GM19023 (cell line): ENCODE results near the gene HIBCH.
"Not testable (repeated sequence)": the region's sequence is repeated elsewhere in the genome, so short reads cannot be mapped to it uniquely, and the experiment has no call there.

Experiments used
- ATAC-seq: cut with Tn5 transposase; IDR thresholded peaks from one replicate; pipeline ENCODE4 v1.9.1; 2021; ENCODE audit warnings: mild to moderate bottlenecking, moderate library complexity; ENCODE audit not compliant: unreplicated experiment

Gene HIBCH

DNA sequence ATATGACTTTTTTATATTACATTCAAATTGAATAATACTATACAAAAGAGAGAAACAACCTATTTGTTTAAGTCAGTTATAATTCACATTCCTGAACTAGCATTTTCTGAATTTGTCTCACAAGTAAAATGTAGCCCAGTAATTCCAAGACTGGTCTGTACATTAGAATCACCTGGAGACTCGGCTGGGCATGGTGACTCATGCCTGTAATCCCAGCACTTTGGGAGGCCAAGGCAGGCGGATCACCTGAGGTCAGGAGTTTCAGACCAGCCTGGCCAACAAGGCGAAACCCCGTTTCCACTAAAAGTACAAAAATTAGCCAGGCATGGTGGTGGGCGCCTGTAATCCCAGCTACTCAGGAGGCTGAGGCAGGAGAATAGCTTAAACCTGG is 7.0 kb downstream of the HIBCH start:
- not testable (repeated sequence) for ATAC-seq

DNA sequence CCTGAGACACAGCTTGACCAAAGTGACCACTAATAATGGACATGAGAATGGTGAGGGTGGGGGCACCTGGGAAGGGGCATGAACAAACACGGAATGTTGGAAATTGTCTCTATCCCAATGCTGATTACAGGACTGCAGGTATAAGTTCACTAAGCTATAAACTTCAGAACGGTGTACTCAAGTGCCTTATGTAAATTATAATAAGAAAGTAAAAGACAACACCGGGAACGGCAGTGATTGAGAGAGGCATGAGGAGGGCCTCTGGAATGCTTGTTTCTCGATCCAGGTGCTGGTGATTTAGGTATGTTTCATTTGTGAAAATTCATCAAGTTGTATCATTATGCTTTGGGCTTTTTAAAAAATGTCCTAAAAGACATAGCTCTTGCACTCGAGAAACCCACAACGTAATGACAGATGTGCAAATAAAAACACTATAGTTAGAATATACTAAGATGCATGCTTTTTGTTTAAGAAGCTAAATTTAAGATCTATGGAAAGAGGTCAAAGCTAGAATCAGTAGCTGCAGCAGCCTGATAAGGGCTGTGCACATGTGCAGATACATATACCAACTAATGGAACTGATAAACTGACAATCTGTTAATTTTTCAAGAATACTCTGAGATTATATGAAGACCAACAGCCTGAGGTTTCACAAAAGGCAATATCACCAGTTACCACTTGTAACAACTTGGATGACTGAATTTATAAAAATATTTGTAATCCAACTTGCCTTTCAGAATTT is 7.6 kb downstream of the HIBCH start:
- ATAC-seq, result no peak

- no peak for ATAC-seq
These were observed 11.6 kb downstream of the HIBCH start for GRCh38 chr2:190308031-190308430.

GRCh38 chr2:190304404-190304803 is 15.2 kb downstream of the HIBCH start:
- no peak for ATAC-seq

- ATAC-seq, result no peak
These were observed 16.0 kb downstream of the HIBCH start for GRCh38 chr2:190303647-190304046.

DNA sequence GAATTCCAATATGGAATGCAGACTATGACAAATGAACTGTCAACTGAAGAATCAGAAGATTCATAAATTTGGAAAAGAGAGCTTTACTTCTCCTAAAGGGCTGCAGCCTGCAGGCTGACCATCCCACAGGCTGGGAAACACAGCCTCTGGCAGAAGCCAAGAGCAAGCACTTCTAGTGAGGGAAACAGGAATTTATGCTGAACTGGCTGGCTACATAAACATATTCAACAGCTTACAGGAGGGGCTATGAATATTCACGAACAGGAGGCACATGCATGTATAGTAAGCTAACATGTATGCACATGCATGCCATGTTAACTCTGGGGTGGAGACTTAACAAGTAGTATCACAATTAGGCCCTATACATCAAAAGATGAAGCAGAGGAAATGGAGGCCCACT is 17.6 kb downstream of the HIBCH start:
- no peak for ATAC-seq

- no peak for ATAC-seq
These were observed 18.6 kb downstream of the HIBCH start for GRCh38 chr2:190301032-190301431.

GRCh38 chr2:190297880-190298279 is 21.7 kb downstream of the HIBCH start:
- not testable (repeated sequence) for ATAC-seq

DNA sequence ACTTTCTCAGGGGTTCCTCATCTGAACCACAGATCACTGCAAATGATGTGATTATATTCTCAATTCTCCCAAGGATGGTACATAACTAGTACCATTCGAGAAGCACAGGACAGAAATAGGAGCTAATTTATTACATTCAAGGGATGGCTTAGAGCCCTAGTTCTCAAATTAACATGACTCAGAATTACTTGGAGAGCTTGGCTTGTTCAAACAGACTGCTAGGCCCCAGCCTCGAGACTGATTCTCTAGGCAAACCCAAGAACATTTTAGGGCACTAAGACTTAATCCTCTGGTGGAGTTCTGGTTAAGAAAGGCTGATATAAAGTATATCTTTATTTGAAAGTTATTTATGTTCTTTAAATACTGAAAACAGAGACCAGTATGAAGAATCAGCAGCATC is 35.8 kb downstream of the HIBCH start:
- no peak for ATAC-seq

GRCh38 chr2:190280565-190281350 is 38.9 kb downstream of the HIBCH start:
- ATAC-seq, result no peak

- ATAC-seq, result not testable (repeated sequence)
These were observed 40.1 kb downstream of the HIBCH start for GRCh38 chr2:190279256-190280134.

DNA sequence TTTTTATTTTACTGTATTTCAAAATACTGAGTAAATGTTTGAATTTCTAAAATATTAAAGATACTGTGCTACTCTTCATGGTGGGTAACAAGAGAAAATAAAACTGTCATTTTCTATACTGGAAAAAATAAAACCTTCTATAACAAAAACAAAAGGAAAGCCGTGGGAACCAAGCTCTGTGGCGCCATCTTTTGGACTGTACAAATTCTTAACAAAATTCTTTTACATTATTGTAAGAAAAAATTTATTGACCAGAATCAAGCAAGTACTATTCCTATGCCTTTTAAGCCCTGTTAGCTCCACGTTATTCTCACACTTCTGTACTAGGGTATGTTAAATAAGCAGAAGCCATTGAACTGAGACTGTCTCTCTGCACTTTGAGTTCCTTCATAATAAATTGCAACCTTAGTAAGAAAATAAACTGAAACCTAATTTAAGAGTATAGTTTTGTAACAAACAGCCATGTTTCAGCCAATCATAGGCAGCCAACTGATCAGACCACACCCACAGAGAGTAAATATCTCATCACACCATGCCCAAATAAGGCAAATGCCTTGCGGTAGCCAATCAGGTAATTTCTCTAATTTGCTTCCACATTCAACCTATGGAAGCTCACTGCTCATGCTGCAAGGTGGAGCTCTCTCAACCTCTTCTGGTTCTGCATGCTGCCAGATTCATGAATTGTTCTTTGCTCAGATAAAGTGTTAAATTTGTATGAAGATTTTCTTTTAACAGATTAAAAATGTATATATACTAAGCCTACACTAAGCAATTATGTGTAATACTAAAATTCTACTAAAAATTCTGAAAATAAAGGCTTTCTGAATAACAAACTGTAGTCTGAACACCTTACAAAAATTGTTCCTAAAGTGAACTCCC is 42.2 kb downstream of the HIBCH start:
- ATAC-seq, result no peak

DNA sequence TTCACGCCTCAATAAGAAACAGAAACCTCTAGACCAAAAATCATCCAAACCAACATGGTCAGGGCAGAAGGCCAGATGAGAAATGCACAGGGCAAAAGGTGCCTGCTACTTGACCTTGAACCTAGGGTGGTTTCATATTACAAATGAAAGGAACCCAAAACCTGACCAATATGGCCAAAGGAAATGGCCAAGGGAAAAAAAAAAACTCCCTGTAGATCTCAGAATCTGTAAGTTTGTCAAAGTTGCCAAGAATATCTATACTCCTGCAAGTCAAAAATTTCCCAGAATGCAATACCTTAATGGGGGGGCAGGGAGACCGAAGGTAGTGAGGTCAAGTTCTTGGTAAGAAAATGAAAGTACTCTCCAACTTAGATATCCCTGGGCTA is 47.2 kb downstream of the HIBCH start:
- no peak for ATAC-seq

DNA sequence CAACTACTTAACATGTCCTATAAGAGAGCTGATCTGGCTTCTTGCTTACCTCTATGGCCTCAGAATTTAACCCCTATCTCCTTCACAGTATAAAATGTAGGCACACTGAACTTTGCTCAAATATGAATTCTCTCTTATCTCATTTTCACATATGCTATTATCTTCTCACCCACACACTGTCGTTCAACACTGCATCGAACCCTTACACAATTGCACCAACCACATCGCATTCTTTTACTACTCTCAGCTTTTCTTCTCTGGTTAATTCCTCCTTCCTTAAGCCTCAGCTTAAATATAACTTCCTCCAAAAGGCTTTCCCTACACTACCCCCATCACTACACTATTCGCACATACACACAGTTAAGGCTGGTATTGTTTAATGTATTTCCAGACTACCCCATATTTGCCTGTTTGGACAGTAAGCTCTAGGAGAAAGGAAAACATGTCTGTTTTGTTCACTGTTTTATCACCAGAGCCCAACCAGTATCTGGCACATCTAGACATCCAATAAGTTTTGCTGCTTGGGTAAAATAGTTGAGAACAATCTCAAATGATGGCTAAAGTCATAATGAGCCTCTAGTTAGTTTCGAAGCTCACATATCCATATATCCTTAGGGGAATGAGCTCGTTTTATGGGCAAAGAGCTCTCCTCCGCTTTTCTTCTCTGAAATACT is 47.7 kb downstream of the HIBCH start:
- no peak for ATAC-seq

DNA sequence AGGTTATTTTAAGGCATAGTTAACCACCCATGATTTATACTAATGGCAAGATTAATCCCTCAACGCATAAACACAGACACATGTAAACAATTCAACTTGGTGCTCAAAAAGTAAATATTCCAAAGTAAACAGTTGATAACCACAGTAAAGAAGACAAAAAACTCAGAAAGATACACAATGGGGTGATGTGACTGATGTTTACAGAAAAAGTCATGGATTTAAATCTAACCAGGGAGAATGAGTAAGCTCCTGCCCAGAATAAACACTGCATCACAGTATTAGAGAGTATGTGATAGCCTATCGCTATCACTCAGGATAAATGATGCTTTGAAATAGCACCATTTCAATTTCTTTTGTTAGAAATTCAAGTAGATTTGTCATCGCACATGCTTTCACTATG is 49.3 kb downstream of the HIBCH start:
- ATAC-seq, result no peak

DNA sequence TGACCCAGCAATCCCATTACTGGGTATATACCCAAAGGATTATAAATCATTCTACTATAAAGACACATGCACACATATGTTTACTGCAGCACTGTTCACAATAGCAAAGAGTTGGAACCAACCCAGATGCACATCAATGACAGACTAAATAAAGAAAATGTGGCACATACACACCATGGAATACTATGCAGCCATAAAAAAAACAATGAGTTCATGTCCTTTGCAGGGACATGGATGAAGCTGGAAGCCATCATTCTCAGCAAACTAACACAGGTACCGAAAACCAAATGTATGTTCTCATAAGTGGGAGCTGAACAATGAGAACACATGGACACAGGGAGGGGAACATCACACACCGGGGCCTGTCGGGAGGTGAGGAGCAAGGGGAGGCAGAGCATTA is 49.9 kb downstream of the HIBCH start:
- ATAC-seq, result not testable (repeated sequence)

GRCh38 chr2:190267302-190267701 is 52.3 kb downstream of the HIBCH start:
- no peak for ATAC-seq

GRCh38 chr2:190266314-190266713 is 53.3 kb downstream of the HIBCH start:
- no peak for ATAC-seq

- no peak for ATAC-seq
These were observed 57.8 kb downstream of the HIBCH start for GRCh38 chr2:190261851-190262250.

DNA sequence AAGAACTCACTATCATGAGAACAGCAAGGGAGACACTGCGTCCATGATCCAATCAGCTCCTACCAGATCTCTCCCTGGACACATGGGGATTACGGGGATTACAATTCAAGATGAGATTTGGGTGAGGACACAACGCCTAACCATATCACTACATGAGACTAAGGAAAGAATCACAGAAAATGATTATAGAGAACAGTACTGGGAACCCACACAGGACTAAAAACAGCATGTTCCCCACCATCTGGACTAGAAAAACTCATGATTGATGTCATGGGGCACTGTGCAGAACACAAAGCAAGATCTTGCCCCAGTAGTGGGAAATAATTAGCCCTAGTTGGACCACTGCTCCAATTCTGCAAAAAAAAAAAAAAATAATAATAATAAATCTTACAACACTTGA is 63.5 kb downstream of the HIBCH start:
- no peak for ATAC-seq
